Uterus (tissue), 4 donors: ENCODE results near the gene KCNG2. TPM values are rescaled to one million over a fixed set of nuclear protein-coding genes. Genes with fewer than 3 reads are reported as not detected.

Source experiments
- DNase-seq, 2 donors: peaks; one replicate each; pipeline ENCODE4 v3.0.0-alpha.2; 2019 to 2020
- H3K27ac ChIP-seq, 2 donors: fragments of 200-600 bp; sonication (generic); 1 replicate in 1 of 2; 2 replicates in 1 of 2; pipeline ENCODE4 v1.5.1; 2016 to 2018
- H3K27me3 ChIP-seq, 2 donors: fragments of 200-600 bp; sonication (generic); one replicate each; pipeline ENCODE4 v1.5.1; 2018 to 2019; ENCODE audit warnings: control low read depth in 1 of 2
- H3K36me3 ChIP-seq, 2 donors: fragments of 200-600 bp; sonication (generic); one replicate each; pipeline ENCODE4 v1.5.1; 2019; ENCODE audit warnings: control low read depth in 1 of 2
- H3K4me1 ChIP-seq, 2 donors: fragments of 200-600 bp; sonication (generic); one replicate each; pipeline ENCODE4 v1.5.1; 2018 to 2019; ENCODE audit warnings: control low read depth in 1 of 2
- H3K4me3 ChIP-seq, 2 donors: fragments of 200-600 bp; sonication (generic); 1 replicate in 1 of 2; 2 replicates in 1 of 2; pipeline ENCODE4 v1.5.1; 2018 to 2019; ENCODE audit warnings: mild to moderate bottlenecking in 1 of 2
- H3K9me3 ChIP-seq, 2 donors: fragments of 200-600 bp; sonication (generic); one replicate each; pipeline ENCODE4 v1.5.1; 2019; ENCODE audit warnings: control low read depth in 1 of 2
- CTCF ChIP-seq, 4 experiments: fragments of 200-600 bp in 2 of 4; fragments of 450-650 bp in 2 of 4; sonication (generic) in 2 of 4; IDR thresholded peaks; one replicate each; pipeline ENCODE4 v1.5.1; 2016 to 2019; ENCODE audit warnings: antibody characterized with exemption in 4 of 4, mild to moderate bottlenecking in 2 of 4, moderate library complexity in 1 of 4
- POLR2A ChIP-seq, 2 donors: fragments of 450-650 bp; IDR thresholded peaks; one replicate each; pipeline ENCODE4 v1.6.1; 2016; ENCODE audit warnings: antibody characterized with exemption in 2 of 2, mild to moderate bottlenecking in 1 of 2, moderate library complexity in 1 of 2
- intact Hi-C: fragments of 100-400 bp; cut with DNase I; formaldehyde crosslinking; loops from one replicate; pipeline ENCODE4 v1.15.1; 2023; ENCODE audit warnings: low total_unique reads
- total RNA-seq, 4 donors: library from RNA; depleted of rRNA in 3 of 4; stranded (reverse); fragments of >200 nt in 3 of 4; gene quantifications; one replicate each; pipeline versions ENCODE4 v1.1.0 to v1.2.4, GENCODE V29; 2014 to 2023
- donor health status: DM: yes; HTN: yes; CAD: no.

Gene KCNG2
- total RNA-seq, 4 donors from 2014 or later: 0.59 TPM; not detected in 3

DNA sequence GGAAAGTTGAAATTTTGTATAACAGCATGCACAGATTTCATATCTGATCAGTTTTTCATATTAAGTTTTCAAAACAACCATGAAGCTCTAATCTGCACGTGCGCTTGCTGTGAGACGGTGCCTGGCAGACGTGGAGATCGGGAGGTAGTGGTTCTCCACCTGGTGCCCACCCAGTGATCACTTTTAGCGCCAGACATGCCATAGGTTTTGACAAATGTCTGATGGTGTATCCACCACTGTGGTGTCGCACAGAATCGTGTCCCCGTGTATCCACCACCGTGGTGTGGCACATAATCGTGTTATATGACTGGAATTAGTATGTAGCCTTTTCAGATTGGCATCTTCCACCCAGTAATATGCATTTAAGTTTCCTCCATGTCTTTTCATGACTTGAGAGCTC is 40.9 kb upstream of the KCNG2 start:
- H3K27me3 ChIP-seq: no peaks in the 10 kb centered on the region
- TF ChIP-seq POLR2A (IDR thresholded peaks at IDR 0.05) (no peak), CTCF (IDR thresholded peaks at IDR 0.05) (no peak)
- DNase-seq: no peak
- H3K27ac ChIP-seq: no peak overlapping the region
- intact Hi-C loops: no loop called here
- H3K36me3 ChIP-seq: no peaks in the 10 kb centered on the region
- H3K9me3 ChIP-seq: peaks cover 0 to 10% of the 10 kb centered on the region in 2 donors
- no peaks in the 10 kb centered on the region for H3K4me1 ChIP-seq
- H3K4me3 ChIP-seq: no peak overlapping the region

DNA sequence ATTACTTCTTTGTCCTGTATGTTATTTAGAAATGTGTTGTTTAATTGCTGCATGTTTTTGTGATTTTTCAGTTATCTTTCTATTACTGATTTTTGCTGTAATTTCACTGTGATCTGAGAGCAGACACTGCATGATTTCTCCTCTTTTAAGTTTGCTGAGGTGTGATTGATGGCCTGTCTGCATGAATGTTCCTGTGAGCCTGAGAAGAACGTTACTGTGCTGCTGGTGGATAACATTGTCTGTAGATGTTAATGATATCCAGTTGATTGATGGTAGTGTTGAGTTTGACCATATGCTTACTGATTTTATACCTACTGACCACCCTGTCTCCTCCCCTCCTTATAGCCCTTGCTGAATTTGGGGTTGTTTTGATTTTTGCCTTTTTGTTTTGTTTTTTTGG is 37.4 kb upstream of the KCNG2 start:
- Histone ChIP-seq H3K4me1 (no peaks in the 10 kb centered on the region), H3K36me3 (no peaks in the 10 kb centered on the region), H3K27ac (no peak overlapping the region), H3K27me3 (no peaks in the 10 kb centered on the region), H3K9me3 (peaks cover 0 to 10% of the 10 kb centered on the region in 2 donors), H3K4me3 (no peak overlapping the region)
- no peak for DNase-seq
- no peak for TF ChIP-seq CTCF (IDR thresholded peaks at IDR 0.05)
- intact Hi-C loops: no loop called here

- Histone ChIP-seq H3K27me3 (no peaks in the 10 kb centered on the region), H3K4me3 (no peak overlapping the region), H3K9me3 (peaks cover 0 to 10% of the 10 kb centered on the region in 2 donors), H3K36me3 (no peaks in the 10 kb centered on the region), H3K4me1 (no peaks in the 10 kb centered on the region), H3K27ac (no peak overlapping the region)
- no peak for TF ChIP-seq CTCF (IDR thresholded peaks at IDR 0.05)
- TF ChIP-seq POLR2A (IDR thresholded peaks at IDR 0.05): no peak
- intact Hi-C loops: no loop called here
- DNase-seq: no peak
Observed at GRCh38 chr18:79760881-79761280, 36.9 kb upstream of the KCNG2 start.

GRCh38 chr18:79763407-79763806 is 34.3 kb upstream of the KCNG2 start:
- no peak for DNase-seq
- Histone ChIP-seq H3K27ac (no peak overlapping the region), H3K27me3 (no peaks in the 10 kb centered on the region), H3K9me3 (peaks cover 0 to 18% of the 10 kb centered on the region in 2 donors), H3K4me3 (no peak overlapping the region), H3K4me1 (no peaks in the 10 kb centered on the region), H3K36me3 (no peaks in the 10 kb centered on the region)
- intact Hi-C loops: no loop called here
- TF ChIP-seq POLR2A (IDR thresholded peaks at IDR 0.05) (no peak), CTCF (IDR thresholded peaks at IDR 0.05) (no peak)

DNA sequence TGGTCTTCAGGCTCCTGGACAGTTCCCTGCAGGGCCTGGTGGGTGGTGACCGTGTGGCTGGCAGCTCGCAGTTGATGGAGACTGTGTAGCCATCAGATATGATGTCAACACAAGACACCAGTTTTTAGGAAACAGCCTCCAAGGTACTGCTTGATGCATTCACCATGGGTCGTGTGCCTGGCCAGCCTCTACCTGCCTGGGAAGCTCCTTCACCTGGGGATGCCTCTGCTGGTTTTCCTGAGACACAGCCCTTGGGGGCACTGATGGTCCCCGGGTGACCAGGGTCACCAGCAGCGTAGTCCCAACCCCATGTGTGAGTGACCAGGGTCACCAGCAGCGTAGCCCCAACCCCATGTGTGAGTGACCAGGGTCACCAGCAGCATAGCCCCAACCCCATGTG is 33.6 kb upstream of the KCNG2 start:
- DNase-seq: no peak
- no peaks in the 10 kb centered on the region for H3K4me1 ChIP-seq
- no peak overlapping the region for H3K27ac ChIP-seq
- peaks cover 0 to 18% of the 10 kb centered on the region in 2 donors for H3K9me3 ChIP-seq
- no peaks in the 10 kb centered on the region for H3K36me3 ChIP-seq
- no peaks in the 10 kb centered on the region for H3K27me3 ChIP-seq
- H3K4me3 ChIP-seq: no peak overlapping the region
- intact Hi-C loops: no loop called here
- TF ChIP-seq CTCF (IDR thresholded peaks at IDR 0.05): no peak
- no peak for TF ChIP-seq POLR2A (IDR thresholded peaks at IDR 0.05)
